ENCODE data around the gene TMEM132A.

- TF ChIP-seq CTCF (IDR thresholded peaks at IDR 0.05) (no peak), POLR2AphosphoS5 (IDR thresholded peaks at IDR 0.05) (no peak)
These were observed 21.0 kb downstream of the TMEM132A start for GRCh38 chr11:60945295-60945667.

All from sigmoid colon (tissue), 4 donors.